ENCODE data around the gene CCDC187.
A peak's percentile ranks its signal among the peaks of the same experiment; 100 is the strongest.
"Not testable (repeated sequence)": the region's sequence is repeated elsewhere in the genome, so short reads cannot be mapped to it uniquely, and the experiment has no call there.

Gene CCDC187

DNA sequence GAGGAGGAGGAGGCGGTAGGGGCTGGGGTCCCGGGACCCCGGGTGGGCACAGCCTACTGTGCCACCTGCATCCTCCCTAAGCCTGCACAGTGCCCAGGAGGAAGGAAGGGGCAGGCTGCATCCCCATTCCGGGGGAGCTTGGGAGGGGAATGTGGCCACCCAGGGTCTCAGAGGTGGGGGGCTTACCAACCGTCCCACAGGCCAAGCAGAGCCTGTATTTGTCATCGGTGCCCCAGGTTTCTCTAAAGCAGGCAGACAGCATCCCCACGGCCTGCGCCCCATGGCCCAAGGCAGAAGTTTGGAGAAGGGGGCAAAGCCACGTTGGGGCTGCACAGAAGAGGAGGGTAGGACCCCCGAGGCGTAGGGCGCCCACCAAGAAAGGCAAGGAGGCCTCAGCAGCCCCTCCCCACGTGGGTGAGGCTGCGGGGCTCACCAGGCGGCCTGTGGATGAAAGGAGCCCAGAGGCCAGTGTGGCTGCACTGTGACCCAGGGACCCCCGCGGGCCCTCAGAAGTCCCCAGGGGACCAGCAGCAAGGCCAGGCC, 22.9 kb upstream of the CCDC187 start:
- no peak for DNase-seq

DNA sequence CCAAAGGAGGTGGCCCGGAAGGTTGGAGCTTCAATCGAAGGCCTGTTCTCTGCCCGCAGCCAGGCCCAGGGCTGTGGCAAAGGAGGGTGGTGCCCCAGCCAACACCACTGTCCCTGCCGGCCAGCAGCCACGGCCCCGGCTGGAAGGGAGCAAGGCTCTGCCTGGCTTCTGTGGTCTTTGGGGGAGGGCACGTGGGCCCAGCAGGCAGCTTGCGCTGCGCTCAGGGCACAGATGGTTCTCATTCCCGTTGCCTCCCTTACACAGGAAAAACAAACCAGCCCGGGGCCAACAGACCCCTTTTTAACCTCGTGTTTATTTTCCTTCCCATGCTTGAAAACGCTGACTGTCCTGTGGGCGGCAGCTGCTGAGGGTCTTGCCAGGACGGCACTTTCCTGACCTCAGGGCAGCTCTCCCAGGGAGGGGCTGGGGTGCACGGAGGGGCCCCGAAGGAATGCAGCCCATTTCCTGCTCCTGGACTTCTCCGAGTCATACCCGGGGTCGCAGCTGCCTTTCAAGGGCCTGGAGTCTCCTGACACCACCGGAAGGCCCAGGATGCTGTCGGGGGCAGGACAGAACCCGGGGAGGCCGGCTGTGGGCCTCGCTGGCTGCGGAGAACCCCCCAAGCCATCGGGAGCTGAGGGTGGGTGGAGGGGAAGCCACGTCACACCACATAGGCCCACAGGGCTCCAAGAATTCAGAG, 22.3 kb upstream of the CCDC187 start:
- DNase-seq: peak; percentile 77

DNA sequence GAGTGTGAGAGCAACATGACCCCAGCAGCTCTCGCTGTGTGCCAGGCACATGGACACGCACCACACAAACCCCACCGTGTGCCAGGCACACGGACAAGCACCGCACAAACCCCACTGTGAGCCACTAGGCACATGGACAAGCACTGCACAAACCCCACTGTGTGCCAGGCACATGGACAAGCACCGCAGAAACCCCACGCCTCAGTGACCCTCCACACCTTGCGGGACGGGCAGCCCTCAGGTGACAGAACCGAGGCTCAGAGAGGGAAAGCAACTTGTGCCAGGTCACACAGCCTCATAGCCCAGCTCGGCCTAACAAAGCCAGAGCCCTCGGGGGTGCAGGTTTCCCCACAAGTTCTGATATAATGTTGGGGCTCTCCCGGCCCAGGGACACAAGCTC, 21.5 kb upstream of the CCDC187 start:
- DNase-seq: no peak

DNA sequence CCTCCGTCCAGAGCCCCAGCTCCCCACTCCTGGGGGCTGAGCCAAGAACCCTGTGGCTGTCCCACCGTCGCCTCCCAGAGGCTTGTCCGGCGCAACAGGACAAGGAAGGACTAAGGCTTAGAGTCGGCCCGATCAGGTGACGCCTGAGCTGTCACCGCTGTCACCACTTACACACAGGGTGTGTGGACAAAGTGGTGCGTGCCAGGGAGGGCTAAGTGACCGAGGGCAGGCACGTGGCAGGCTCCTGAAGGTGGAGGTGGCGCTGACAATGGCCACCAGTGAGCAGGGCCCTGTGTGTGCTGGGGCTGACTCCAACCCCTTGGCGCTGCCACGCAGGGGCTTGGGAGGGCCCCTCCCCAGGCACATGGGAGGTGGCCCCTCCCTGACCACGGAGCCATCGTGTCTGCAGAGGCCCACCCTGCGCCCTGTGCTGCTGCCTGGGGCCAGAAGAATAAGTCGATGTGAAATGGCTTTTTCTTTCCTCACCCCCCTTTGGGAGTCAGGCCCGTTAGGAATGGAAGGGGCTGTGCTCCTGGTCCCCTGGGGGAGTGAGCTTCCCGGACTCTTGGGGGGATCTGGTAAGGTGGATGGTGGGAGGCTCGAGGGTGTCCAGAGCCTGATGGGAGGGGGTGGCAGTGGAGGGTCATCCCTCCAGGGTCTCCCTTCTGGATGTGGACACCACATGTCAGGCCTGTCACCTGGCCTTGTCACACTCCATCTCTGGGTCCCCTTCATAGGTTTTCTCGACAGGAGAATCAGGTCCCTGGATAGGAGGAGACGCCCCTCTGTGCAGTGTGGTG, 20.8 kb upstream of the CCDC187 start:
- DNase-seq: no peak

GRCh38 chr9:136323371-136323789, 19.5 kb upstream of the CCDC187 start:
- no peak for DNase-seq

GRCh38 chr9:136322756-136323330, 18.9 kb upstream of the CCDC187 start:
- no peak for DNase-seq

DNA sequence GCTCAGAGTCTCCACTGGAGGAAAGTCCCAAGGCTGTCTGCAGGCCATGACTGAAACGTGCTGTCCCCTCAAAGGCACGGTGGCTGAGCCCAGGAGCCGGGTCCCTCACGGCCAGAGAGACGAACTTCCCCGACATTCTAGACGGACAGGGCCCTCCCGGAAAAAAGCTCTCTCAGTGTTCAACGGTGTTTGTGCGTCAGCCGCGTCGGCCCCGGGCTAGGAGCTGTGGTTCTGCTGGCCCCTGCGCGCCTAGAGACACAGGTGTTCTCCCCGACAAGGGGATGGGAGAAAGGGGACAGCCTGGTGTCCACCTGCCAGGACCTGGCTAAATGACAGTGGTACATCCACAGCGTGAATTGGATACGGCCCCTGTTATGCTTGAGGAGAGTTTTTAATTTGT, 17.7 kb upstream of the CCDC187 start:
- DNase-seq: no peak

DNA sequence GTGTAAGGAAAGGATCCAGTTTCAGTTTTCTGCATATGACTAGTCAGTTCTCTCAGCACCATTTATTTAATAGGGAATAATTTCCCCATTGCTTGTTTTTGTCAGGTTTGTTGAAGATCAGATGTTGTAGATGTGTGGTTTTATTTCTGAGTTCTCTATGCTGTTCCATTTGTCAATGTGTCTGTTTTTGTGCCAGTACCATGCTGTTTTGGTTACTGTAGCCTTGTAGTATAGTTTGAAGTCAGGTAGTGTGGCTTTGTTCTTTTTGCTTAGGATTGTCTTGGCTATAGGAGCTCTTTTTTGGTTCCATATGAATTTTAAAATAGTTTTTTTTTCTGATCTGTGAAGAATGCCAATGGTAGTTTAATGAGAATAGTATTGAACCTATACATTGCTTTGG, 17.1 kb upstream of the CCDC187 start:
- DNase-seq: not testable (repeated sequence)

- not testable (repeated sequence) for DNase-seq
These were observed 16.1 kb upstream of the CCDC187 start for GRCh38 chr9:136319955-136320354.

GRCh38 chr9:136319244-136319643, 15.3 kb upstream of the CCDC187 start:
- not testable (repeated sequence) for DNase-seq

DNA sequence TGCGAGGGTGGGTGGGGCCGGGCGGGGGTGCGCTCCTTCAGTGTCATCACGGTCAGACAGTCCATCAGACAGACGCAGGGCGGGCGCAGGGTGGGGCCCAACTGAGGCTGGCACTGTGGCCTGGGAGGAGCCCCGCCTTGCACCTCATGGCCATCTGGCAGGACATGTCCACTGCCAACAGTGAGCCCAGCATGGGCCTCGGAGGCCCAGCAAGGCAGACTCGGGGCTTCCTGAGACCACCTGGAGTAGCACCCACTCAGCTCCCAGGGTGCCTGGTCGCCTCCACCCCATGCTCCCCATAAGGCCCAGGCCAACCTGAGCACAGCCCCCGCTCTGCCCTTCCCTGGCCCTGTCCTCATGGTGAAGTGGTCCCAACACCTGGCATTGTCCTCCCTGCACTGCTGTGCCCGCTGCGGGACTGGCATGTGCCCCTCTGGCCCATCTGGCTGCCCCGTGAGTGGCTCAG, 14.9 kb upstream of the CCDC187 start:
- DNase-seq: no peak

DNA sequence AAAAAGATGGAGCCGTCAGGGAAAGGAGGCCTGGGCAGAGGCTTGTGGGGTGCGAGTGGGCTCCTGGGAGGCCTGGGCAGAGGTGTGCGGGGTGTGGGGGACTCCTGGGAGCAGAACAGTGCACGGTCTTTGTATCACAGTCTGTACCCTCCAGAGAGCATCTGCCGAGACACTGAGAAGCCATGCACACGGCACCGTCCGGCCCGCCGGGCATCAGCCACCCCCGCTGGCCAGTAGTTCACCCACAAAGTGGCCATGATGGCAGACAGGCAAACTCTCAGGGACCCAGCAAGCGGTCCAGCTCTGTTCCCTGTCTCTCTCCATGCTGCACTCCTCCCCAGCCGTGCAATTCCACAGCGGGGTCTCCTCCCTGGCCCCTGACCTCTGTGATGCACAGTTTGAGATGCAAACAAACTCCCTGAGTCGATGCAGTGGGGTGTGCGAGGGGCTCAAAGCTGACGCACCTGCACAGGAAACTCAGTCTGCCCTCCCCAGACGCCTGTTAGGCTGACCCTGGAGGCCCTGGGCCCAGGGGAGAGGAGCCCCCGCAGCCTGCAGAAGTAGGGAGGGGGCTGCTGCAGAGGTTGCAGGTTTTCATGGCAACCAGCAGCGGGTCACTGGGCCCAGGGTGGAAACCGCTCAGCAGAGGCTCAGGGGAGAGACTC, 14.3 kb upstream of the CCDC187 start:
- no peak for DNase-seq

GRCh38 chr9:136317695-136318094, 13.8 kb upstream of the CCDC187 start:
- DNase-seq: no peak

DNA sequence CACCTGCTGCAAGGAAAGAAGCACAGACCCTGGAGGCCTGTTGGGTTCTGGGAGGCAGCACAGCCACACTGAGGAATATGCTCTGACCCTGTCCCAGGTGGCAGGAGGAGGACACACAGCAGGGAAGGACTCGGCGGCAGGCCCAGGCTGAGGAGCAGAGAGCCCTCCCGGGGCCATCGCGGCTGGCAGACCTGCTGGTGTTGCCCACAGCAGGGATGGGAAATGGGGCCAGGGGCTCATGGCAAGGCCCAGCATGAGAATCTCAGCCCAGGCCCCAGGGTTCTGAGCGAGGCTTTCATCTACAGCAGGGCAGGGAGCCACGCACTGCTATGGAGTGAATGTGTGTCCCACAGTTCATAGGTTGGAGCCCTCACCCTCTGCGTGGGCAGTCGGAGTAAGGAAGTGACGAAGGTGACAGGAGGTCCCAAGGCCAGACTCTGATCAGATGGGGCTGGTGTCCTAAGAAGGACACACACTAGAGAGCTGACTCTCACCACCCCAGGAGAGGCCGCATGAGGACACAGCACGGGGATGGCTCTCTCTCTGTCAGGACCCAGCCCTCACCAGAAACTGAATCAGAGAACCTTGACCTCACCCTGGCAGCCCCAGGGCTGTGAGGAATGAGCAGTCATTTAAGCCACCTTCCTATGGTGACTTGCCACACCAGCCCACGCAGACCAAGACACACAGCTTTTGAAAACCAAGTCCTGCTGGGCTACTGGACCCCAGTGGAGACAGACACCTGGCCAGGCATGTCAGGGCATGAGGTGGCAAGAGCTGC, 13.2 kb upstream of the CCDC187 start:
- DNase-seq: no peak

DNA sequence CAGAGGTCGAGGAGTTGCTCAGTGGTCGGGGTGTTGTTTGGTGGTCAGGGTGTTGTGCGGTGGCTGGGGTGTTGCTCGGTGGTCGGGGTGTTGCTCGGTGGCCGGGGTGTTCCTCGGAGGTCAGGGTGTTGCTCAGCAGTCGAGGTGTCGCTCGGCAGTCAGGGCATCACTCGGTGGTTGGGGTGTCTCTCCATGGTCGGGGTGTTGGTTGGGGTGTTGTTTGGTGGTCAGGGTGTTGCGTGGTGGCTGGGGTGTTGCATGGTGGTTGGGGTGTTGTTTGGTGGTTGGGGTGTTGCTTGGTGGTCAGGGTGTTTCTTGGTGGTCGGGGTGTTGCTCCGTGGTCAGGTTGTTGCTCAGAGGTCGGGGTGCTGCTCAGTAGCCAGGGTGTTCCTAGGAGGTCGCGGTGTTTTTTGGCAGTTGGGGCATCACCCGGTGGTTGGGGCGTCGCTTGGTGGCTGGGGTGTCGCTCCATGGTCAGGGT, 12.4 kb upstream of the CCDC187 start:
- no peak for DNase-seq

DNA sequence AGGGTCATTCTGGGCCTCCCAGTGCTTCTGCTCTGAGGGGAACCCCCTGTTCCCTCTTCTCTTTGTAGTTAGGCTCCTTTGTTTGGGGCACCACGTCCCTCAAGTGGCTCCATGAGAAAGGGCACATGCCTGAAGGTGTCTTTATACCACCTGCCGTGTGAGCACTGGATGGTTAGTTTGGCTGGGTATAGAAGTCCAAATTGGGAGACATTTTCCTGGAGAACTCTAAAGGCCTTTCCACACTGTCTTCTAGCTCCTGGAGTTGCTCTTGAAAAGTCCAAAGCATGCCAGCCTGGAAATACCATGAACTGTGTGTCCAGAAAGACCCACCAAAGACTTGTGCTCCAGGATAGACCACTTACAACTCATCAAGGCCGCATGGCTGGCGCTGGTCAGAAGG, 11.1 kb upstream of the CCDC187 start:
- no peak for DNase-seq

GRCh38 chr9:136314056-136314416, 10.1 kb upstream of the CCDC187 start:
- no peak for DNase-seq

DNA sequence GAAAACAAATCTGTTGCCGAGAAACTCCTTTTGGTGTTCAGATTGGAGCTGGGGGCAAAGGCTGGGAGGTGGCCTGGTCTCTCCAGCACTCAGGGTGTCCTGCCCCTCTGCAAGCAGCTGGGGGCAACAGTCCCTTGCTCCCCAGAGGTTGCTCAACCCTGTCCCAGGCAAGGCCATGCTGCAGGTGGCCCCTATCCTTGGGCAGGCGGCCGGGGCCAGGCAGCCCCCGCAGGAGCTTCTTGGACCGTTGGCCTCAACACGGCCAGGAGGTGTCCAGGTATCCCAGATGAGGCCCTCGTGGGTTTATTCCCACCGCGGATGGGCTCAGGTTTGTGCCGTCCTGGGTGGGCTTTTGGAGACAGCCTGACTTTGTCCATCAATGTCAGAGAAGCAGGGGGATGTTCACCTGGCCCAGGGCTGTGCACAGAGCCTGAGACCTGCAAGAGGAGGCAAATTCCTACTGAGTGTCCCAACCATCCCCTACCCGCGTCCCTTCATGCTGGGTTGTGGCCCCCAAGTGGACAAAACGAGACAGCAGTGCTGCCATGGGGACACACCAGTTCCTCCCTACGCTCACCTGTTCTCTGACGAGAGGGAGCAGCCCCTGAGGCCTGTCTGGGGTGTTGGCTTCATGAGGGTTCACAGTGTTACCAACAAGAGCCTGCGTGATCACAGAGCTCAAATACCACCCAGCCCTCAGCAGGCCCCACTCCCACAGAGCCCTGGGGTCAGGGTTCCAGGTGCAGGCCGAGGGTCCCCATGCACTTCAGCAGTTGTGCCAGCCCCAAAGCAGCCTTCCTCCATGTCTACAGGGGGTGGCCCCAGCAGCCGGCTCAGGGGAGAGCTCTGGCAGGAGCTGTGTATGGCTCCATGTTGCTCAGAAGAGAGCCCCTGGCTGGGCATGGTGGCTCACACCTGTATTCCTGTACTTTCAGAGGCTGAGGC, 9.5 kb upstream of the CCDC187 start:
- no peak for DNase-seq

- no peak for DNase-seq
These were observed 8.5 kb upstream of the CCDC187 start for GRCh38 chr9:136312436-136312835.

- DNase-seq: no peak
These were observed 8.1 kb upstream of the CCDC187 start for GRCh38 chr9:136312009-136312375.
